RWPE2 (cell line): ENCODE measurements around the gene LEMD1.

ENCODE experiments used
- ATAC-seq: fragments of 200-7000 bp; cut with Tn5 transposase; 3 replicates; pipeline ENCODE4 v1.9.1; 2021; ENCODE audit warnings: low read depth
- DNase-seq: peaks from one replicate; pipeline ENCODE4 v3.0.0-alpha.2; 2020; ENCODE audit warnings: low spot score
- H3K27ac ChIP-seq: fragments of 450-650 bp; 2 replicates; pipeline ENCODE4 v1.5.1; 2017; ENCODE audit warnings: mild to moderate bottlenecking; ENCODE audit not compliant: poor library complexity, severe bottlenecking
- H3K27me3 ChIP-seq: fragments of 250-450 bp; sonication (Bioruptor Pico); 2 replicates; pipeline ENCODE4 v1.5.1; 2021; ENCODE audit warnings: mild to moderate bottlenecking, moderate library complexity; ENCODE audit not compliant: insufficient read depth, poor library complexity, severe bottlenecking
- H3K36me3 ChIP-seq: fragments of 250-450 bp; sonication (Bioruptor Pico); 2 replicates; pipeline ENCODE4 v1.5.1; 2020; ENCODE audit warnings: low read depth, mild to moderate bottlenecking, moderate library complexity
- H3K4me1 ChIP-seq: fragments of 250-450 bp; sonication (Bioruptor Pico); 2 replicates; pipeline ENCODE4 v1.5.1; 2021; ENCODE audit warnings: mild to moderate bottlenecking, moderate library complexity; ENCODE audit not compliant: insufficient read depth, poor library complexity, severe bottlenecking
- H3K4me3 ChIP-seq: fragments of 250-450 bp; sonication (Bioruptor Pico); 2 replicates; pipeline ENCODE4 v1.5.1; 2021; ENCODE audit warnings: mild to moderate bottlenecking, moderate library complexity; ENCODE audit not compliant: severe bottlenecking
- H3K9me3 ChIP-seq: fragments of 250-450 bp; sonication (Bioruptor Pico); 2 replicates; pipeline ENCODE4 v1.5.1; 2021; ENCODE audit warnings: mild to moderate bottlenecking, moderate library complexity; ENCODE audit not compliant: severe bottlenecking
- CTCF ChIP-seq: fragments of 450-650 bp; IDR thresholded peaks from one replicate; pipeline ENCODE4 v1.5.1; 2017; ENCODE audit warnings: mild to moderate bottlenecking, moderate library complexity; ENCODE audit not compliant: poor library complexity, severe bottlenecking

The LEMD1 gene

DNA sequence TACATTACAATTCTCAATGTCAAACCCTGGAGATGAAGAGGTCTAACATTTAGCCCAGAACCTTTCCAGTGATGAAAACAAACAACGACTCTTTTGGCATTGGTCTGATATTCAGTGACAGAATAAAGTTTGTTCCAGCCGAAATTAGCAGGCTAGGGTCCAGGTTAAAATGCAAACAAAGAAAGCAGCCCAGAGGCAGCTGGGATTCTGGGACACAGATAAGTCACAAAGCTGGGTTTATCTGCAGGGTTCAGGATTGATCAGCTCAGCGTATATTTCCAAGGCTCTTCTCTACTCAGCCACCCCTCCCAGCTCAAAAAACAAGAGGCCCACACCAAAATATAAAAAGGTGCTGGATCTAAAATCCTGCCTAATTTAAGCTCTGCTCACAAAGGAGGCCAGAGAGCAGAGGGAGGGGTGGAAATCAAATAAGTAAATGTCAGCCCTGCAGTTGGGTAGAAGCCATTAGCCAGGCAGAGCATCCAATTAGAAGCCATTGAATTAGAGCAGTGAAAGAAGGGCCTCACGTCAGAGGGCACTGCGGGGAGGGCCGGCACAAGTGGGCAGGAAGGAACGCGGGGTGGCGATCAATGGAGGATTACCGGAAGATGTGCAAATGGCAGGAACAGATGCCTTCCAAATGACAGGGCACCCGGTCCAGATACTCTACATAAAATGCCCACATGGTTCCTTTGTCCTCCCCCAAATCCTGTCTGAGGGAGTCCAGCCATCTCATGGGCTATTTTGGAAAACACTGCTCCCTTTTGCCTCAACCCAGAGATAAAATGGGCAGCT lies 61.9 kb downstream of the LEMD1 start:
- no peak for DNase-seq
- no peak for TF ChIP-seq CTCF

GRCh38 chr1:205358579-205358978 lies 63.3 kb downstream of the LEMD1 start:
- no peaks in the 10 kb centered on the region for H3K36me3 ChIP-seq
- ATAC-seq: no peak
- no peaks in the 10 kb centered on the region for H3K4me1 ChIP-seq
- TF ChIP-seq CTCF: no peak
- H3K27ac ChIP-seq: no peak overlapping the region
- H3K9me3 ChIP-seq: no peaks in the 10 kb centered on the region
- no peak for DNase-seq
- H3K27me3 ChIP-seq: no peaks in the 10 kb centered on the region
- H3K4me3 ChIP-seq: no peak overlapping the region

More for the DNA sequence above, 61.9 kb downstream of the LEMD1 start:
- H3K27ac ChIP-seq: no peak overlapping the region
- no peak for ATAC-seq
- H3K9me3 ChIP-seq: no peaks in the 10 kb centered on the region
- H3K27me3 ChIP-seq: no peaks in the 10 kb centered on the region
- no peak overlapping the region for H3K4me3 ChIP-seq
- no peaks in the 10 kb centered on the region for H3K36me3 ChIP-seq
- no peaks in the 10 kb centered on the region for H3K4me1 ChIP-seq

- Histone ChIP-seq H3K4me1 (no peaks in the 10 kb centered on the region), H3K36me3 (no peaks in the 10 kb centered on the region), H3K27ac (no peak overlapping the region), H3K9me3 (no peaks in the 10 kb centered on the region), H3K4me3 (no peak overlapping the region), H3K27me3 (no peaks in the 10 kb centered on the region)
- no peak for TF ChIP-seq CTCF
- ATAC-seq: no peak
- DNase-seq: no peak
Observed at GRCh38 chr1:205357567-205357966, 64.3 kb downstream of the LEMD1 start.

DNA sequence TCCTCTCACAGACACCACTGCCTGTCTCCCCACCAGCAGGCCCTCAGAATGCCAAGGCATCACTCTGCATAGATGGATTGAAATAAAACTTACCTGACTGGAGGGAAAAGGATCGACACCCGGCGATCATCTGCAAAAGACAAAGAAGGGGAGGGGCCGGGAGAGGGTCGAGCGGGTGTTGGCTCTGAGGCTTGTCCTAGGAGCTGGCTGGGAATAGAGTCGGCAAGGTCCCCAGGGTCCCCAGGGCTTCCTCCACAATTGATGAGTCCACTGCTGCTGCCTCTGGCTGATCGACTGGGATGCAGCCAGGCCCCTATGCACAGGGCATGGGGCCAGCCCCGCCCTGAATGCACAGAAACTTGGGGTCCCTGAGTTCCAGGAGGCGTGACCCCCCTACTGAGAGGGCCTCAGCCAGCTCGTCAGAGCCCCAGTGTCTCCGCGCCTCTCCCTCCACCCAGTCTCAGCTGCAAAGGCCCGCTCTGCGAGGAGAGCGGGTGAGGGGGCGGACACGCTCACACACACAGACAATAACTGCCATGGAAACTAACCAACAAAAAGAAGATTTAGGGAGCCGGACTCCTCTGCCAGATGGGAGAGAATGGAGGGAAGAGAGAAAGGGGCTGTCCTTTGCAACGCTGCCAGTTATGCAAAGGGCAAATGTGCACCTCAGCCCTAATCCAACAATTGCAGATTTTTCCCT lies 65.3 kb downstream of the LEMD1 start, which contains the start of gene KLHDC8A:
Gene KLHDC8A (minus strand): TSS at position 483 of the 700 bp plus-strand sequence. CDS start 13,318 bp downstream, outside the sequence.
- DNase-seq (no peak), ATAC-seq (no peak)
- Histone ChIP-seq H3K9me3 (no peaks in the 10 kb centered on the region), H3K36me3 (no peaks in the 10 kb centered on the region), H3K27ac (no peak within 1 kb of the TSS), H3K27me3 (no peaks in the 10 kb centered on the region), H3K4me3 (no peak within 1 kb of the TSS), H3K4me1 (no peaks in the 10 kb centered on the region)
- no peak for TF ChIP-seq CTCF
